ENCODE measurements around the gene DNAJB4. TPM values are rescaled to one million over a fixed set of nuclear protein-coding genes. Genes with fewer than 3 reads are reported as not detected.
A peak's percentile ranks its signal among the peaks of the same experiment; 100 is the strongest.

DNAJB4 gene
- total RNA-seq, 4 donors from 2014 or later = 44.5 to 57.2 (median 50.8) TPM

DNA sequence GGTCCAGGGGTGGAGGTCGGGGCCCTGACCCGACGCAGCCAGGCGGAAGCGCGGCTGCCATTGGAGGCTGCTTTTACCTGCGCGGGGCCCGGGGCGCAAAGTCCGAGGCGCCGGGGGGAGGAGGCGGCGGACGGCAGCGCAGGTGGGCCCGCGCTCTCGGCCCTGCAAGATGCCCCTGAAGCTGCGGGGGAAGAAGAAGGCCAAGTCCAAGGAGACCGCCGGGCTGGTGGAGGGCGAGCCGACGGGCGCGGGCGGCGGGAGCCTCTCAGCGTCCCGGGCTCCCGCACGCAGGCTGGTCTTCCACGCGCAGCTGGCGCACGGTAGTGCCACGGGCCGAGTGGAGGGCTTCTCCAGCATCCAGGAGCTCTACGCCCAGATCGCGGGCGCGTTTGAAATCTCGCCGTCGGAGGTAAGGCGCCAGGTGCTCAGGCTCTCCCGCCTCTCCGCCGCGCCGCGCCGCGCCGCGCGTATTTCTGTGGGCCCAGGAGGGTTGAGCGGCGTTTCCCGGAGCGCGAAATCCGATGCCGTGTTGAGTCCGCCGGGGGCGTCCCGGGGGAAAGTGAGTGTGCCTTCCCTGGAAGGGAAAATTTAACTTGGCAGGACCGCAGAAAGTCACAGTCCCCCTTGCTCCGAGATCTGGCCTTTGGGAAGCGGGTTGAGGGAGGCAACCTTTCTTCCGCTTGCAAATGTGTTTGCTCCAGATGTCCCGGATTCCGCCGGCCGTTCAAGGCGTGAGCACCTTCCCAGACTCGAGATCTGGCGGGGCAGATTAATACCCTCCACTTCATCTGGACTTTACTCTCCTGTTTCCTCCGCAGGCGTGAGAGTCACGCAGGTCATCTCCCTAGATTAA, 41.4 kb downstream of the DNAJB4 start, which contains the start of gene GIPC2:
Gene GIPC2, plus strand, starts transcription at position 41 of the 853 bp plus-strand sequence. Its CDS starts 129 bp downstream, at position 170.
- H3K9me3 ChIP-seq = no peaks in the 10 kb centered on the region
- intact Hi-C loops (cut with DNase I) = no loop called here
- H3K4me1 ChIP-seq = peaks cover 0 to 4% of the 10 kb centered on the region in 2 donors
- no peaks in the 10 kb centered on the region for H3K27me3 ChIP-seq
- WGBS, 2 donors = 11 to 24% methylated on average over 15 to 48 of the region's 85 CpGs
- H3K27ac ChIP-seq = peak within 1 kb of the TSS in 1 of 3 donors; percentile 35
- peak within 1 kb of the TSS; percentile 19 to 44 (median 43) for H3K4me3 ChIP-seq (replicated peaks in 1 of 3)
- H3K36me3 ChIP-seq = no peaks in the 10 kb centered on the region
- TF ChIP-seq POLR2A (IDR thresholded peaks at IDR 0.05) = no peak
- TF ChIP-seq, protein P1, sequence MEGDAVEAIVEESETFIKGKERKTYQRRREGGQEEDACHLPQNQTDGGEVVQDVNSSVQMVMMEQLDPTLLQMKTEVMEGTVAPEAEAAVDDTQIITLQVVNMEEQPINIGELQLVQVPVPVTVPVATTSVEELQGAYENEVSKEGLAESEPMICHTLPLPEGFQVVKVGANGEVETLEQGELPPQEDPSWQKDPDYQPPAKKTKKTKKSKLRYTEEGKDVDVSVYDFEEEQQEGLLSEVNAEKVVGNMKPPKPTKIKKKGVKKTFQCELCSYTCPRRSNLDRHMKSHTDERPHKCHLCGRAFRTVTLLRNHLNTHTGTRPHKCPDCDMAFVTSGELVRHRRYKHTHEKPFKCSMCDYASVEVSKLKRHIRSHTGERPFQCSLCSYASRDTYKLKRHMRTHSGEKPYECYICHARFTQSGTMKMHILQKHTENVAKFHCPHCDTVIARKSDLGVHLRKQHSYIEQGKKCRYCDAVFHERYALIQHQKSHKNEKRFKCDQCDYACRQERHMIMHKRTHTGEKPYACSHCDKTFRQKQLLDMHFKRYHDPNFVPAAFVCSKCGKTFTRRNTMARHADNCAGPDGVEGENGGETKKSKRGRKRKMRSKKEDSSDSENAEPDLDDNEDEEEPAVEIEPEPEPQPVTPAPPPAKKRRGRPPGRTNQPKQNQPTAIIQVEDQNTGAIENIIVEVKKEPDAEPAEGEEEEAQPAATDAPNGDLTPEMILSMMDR (IDR thresholded peaks at IDR 0.05) = no peak
- peak; percentile 19 to 39 for DNase-seq

- no peaks in the 10 kb centered on the region for H3K27me3 ChIP-seq
- no peaks in the 10 kb centered on the region for H3K36me3 ChIP-seq
- peaks cover 0 to 4% of the 10 kb centered on the region in 2 donors for H3K4me1 ChIP-seq
- WGBS, 2 donors = 77 to 87% methylated on average over 5 of the region's 5 CpGs
- H3K4me3 ChIP-seq (replicated peaks in 1 of 3) = no peak overlapping the region
- intact Hi-C loops (cut with DNase I) = no loop called here
- DNase-seq = no peak
- no peak overlapping the region for H3K27ac ChIP-seq
- H3K9me3 ChIP-seq = no peaks in the 10 kb centered on the region
- no peak for TF ChIP-seq POLR2A (IDR thresholded peaks at IDR 0.05)
- TF ChIP-seq, protein P1 (IDR thresholded peaks at IDR 0.05) = no peak
Observed at GRCh38 chr1:78047106-78047505, 42.4 kb downstream of the DNAJB4 start.

GRCh38 chr1:78047631-78048030, 42.9 kb downstream of the DNAJB4 start:
- H3K27me3 ChIP-seq = no peaks in the 10 kb centered on the region
- no peaks in the 10 kb centered on the region for H3K36me3 ChIP-seq
- DNase-seq = no peak
- no peaks in the 10 kb centered on the region for H3K9me3 ChIP-seq
- WGBS, 2 donors = 92 to 96% methylated on average over 3 of the region's 3 CpGs
- H3K4me1 ChIP-seq = peaks cover 0 to 4% of the 10 kb centered on the region in 2 donors
- TF ChIP-seq, protein P1 (IDR thresholded peaks at IDR 0.05) = no peak
- no peak for TF ChIP-seq POLR2A (IDR thresholded peaks at IDR 0.05)
- H3K27ac ChIP-seq = no peak overlapping the region
- H3K4me3 ChIP-seq (replicated peaks in 1 of 3) = no peak overlapping the region
- intact Hi-C loops (cut with DNase I) = no loop called here

DNA sequence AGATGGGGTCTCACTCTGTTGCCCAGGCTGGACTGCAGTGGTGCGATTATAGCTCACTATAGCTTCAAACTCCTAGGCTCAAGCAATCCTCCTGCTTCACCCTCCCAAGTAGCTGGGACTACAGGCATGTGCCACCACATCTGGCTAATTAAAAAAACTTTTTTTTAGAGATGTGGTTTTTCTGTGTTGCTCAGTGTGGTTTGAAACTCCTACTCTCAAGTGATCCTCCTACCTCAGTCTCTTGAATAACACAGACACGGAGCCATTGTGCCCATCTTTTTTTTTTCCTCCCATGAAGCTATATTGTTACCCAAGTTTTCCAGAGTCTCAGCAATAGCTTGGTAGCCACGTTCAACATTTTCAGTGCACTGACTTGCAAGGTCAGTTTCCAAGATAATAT, 43.7 kb downstream of the DNAJB4 start:
- Histone ChIP-seq H3K27me3 (no peaks in the 10 kb centered on the region), H3K36me3 (no peaks in the 10 kb centered on the region), H3K4me3 (replicated peaks in 1 of 3) (no peak overlapping the region), H3K9me3 (no peaks in the 10 kb centered on the region), H3K4me1 (peaks cover 0 to 4% of the 10 kb centered on the region in 2 donors), H3K27ac (no peak overlapping the region)
- 91 to 92% methylated on average over 3 of the region's 3 CpGs for whole genome bisulfite sequencing, 2 donors
- DNase-seq = no peak
- intact Hi-C loops (cut with DNase I) = no loop called here
- TF ChIP-seq, protein P1 (IDR thresholded peaks at IDR 0.05) = no peak
- TF ChIP-seq POLR2A (IDR thresholded peaks at IDR 0.05) = no peak

DNA sequence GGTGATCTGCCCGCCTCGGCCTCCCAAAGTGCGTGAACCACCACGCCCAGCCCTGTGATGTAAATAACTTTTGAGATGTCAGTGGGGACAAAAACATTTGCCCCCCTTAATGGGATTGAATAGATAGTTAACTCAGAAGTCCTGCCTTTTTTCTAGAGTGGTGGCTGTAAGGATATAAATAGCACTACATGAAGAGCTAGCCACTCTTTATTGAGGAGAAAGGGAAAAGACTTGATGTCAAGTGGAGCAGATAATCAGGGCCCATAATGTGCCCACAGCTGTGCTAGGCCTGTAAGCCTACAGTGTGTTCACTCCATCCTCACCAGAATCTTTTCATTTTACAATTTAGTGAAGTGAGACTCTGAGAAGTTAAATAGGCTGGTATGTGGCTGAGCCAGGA, 44.7 kb downstream of the DNAJB4 start:
- DNase-seq = no peak
- no peak overlapping the region for H3K4me3 ChIP-seq (replicated peaks in 1 of 3)
- H3K4me1 ChIP-seq = peaks cover 0 to 4% of the 10 kb centered on the region in 2 donors
- H3K9me3 ChIP-seq = no peaks in the 10 kb centered on the region
- TF ChIP-seq, protein P1 (IDR thresholded peaks at IDR 0.05) = no peak
- TF ChIP-seq POLR2A (IDR thresholded peaks at IDR 0.05) = no peak
- WGBS, 2 donors = 78 to 94% methylated on average over 4 of the region's 4 CpGs
- no peak overlapping the region for H3K27ac ChIP-seq
- intact Hi-C loops (cut with DNase I) = no loop called here
- no peaks in the 10 kb centered on the region for H3K27me3 ChIP-seq
- H3K36me3 ChIP-seq = no peaks in the 10 kb centered on the region

Measured in thyroid gland (tissue), 4 donors.